PC-9 (cell line): ENCODE measurements around the gene PDE4B. TPM values are rescaled to one million over a fixed set of nuclear protein-coding genes. Genes with fewer than 3 reads are reported as not detected.

Source experiments
- Bru-seq: library from RNA; stranded (reverse); fragments of 400-500 nt; gene quantifications from one replicate; lab custom pipeline; 2021; lab: Mats Ljungman, UMichigan
- BruChase-seq, 2 experiments: library from RNA; stranded (reverse); fragments of 400-500 nt; gene quantifications; one replicate each; lab custom pipeline; 2021; lab: Mats Ljungman, UMichigan
- BruUV-seq: library from RNA; stranded (reverse); fragments of 400-500 nt; replicated peaks from 2 replicates; lab custom pipeline; 2021; lab: Mats Ljungman, UMichigan
- CTCF ChIA-PET: fragments of 300-600 bp; sonication (Branson Sonifier 250); formaldehyde crosslinking; loops from one replicate; lab custom pipeline; 2022; ENCODE audit warnings: antibody characterized with exemption; lab: Charles Lee
- POLR2A ChIA-PET: fragments of 300-600 bp; sonication (Branson Sonifier 250); formaldehyde crosslinking; loops from one replicate; lab custom pipeline; 2022; ENCODE audit warnings: antibody characterized with exemption; ENCODE audit not compliant: unreplicated experiment; lab: Charles Lee
- DNase-seq, 2 experiments: peaks; one replicate each; pipeline versions ENCODE4 v3.0.0 to v3.0.0-alpha.2; 2015 to 2022; ENCODE audit warnings: mixed read lengths in 1 of 2
- H2AFZ ChIP-seq: fragments of 200-600 bp; sonication (generic); 2 replicates; pipeline ENCODE4 v1.8.1; 2017; ENCODE audit warnings: antibody characterized with exemption
- H3F3A ChIP-seq: fragments of 200-600 bp; sonication (generic); 2 replicates; pipeline ENCODE4 v1.8.1; 2017; ENCODE audit warnings: antibody characterized with exemption, mild to moderate bottlenecking, low read depth; ENCODE audit not compliant: insufficient read depth
- H3K27ac ChIP-seq: fragments of 200-600 bp; sonication (generic); 2 replicates; pipeline ENCODE4 v1.6.1; 2016; ENCODE audit warnings: mixed run types
- H3K27me3 ChIP-seq: fragments of 200-600 bp; sonication (generic); 2 replicates; pipeline ENCODE4 v1.6.1; 2016; ENCODE audit warnings: low read depth, mixed run types; ENCODE audit not compliant: insufficient read depth
- H3K36me3 ChIP-seq: fragments of 200-600 bp; sonication (generic); 2 replicates; pipeline ENCODE4 v1.6.1; 2016; ENCODE audit warnings: low read depth, mixed run types
- H3K4me1 ChIP-seq: fragments of 200-600 bp; sonication (generic); replicated peaks from 2 replicates; pipeline ENCODE4 v1.6.1; 2016; ENCODE audit warnings: mixed run types; ENCODE audit not compliant: insufficient read depth
- H3K4me2 ChIP-seq: fragments of 200-600 bp; sonication (generic); 2 replicates; pipeline ENCODE4 v1.6.1; 2017; ENCODE audit warnings: mixed run types
- H3K4me3 ChIP-seq: fragments of 200-600 bp; sonication (generic); 2 replicates; pipeline ENCODE4 v1.6.1; 2016; ENCODE audit warnings: mixed run types
- H3K79me2 ChIP-seq: fragments of 200-600 bp; sonication (generic); 2 replicates; pipeline ENCODE4 v1.6.1; 2017; ENCODE audit warnings: low read depth, mixed run types
- H3K9me2 ChIP-seq: fragments of 200-600 bp; sonication (generic); 2 replicates; pipeline ENCODE4 v1.8.1; 2017; ENCODE audit warnings: mild to moderate bottlenecking; ENCODE audit not compliant: insufficient read depth
- H3K9me3 ChIP-seq: fragments of 200-600 bp; sonication (generic); 2 replicates; pipeline ENCODE4 v1.8.1; 2016; ENCODE audit warnings: low read depth; ENCODE audit not compliant: insufficient read depth
- H4K20me1 ChIP-seq: fragments of 200-600 bp; sonication (generic); 2 replicates; pipeline ENCODE4 v1.8.1; 2017; ENCODE audit not compliant: insufficient read depth
- CTCF ChIP-seq: fragments of 200-600 bp; sonication (generic); conservative IDR thresholded peaks from 2 replicates; pipeline ENCODE4 v1.6.1; 2017; ENCODE audit warnings: mixed run types, antibody characterized with exemption, mild to moderate bottlenecking, moderate library complexity
- EZH2 ChIP-seq: fragments of 200-600 bp; sonication (generic); IDR thresholded peaks from 2 replicates; pipeline ENCODE4 v1.8.0; 2017; ENCODE audit warnings: antibody characterized with exemption, low read depth
- intact Hi-C: fragments of 100-400 bp; cut with micrococcal nuclease; formaldehyde crosslinking; loops from one replicate; pipeline ENCODE4 v1.10.0; 2022; ENCODE audit not compliant: unreplicated experiment
- long read RNA-seq: library from polyadenylated mRNA; stranded (forward); transcript quantifications from one replicate; pipeline ENCODE4 v2.0.0, GENCODE V29; 2022
- total RNA-seq: library from RNA; stranded (reverse); gene quantifications from 2 replicates; pipeline ENCODE4 v1.2.3, GENCODE V29; 2021

Gene PDE4B
- total RNA-seq (1.2 and 1.3 TPM in 2 replicates), Bru-seq, nascent RNA (percentile 22 among the genes with signal in this experiment), BruChase-seq, experiment 1, labeled RNA remaining after a 2-hour chase (percentile 15 among the genes with signal in this experiment), BruChase-seq, experiment 2, labeled RNA remaining after a 6-hour chase (percentile 10 among the genes with signal in this experiment)
- long read RNA-seq, partial matches to known transcripts, result 1 of 3 reads
- long read RNA-seq, other reads (novel, unspliced or antisense), result 0 of 3 reads

- no peak within 1 kb of the TSS for H3K27ac ChIP-seq
- no peaks in the 10 kb centered on the region for H4K20me1 ChIP-seq
- no peaks in the 10 kb centered on the region for H3K9me2 ChIP-seq
- no peaks in the 10 kb centered on the region for H3K9me3 ChIP-seq
- no peak for DNase-seq
- TF ChIP-seq CTCF, result no peak
- no peak for TF ChIP-seq EZH2
- intact Hi-C loops, result no loop called here
- no peaks in the 10 kb centered on the region for H3K4me1 ChIP-seq
- BruUV-seq, result no TSS peak
- ChIA-PET CTCF (no interaction called here), POLR2A (no interaction called here)
- no peaks in the 10 kb centered on the region for H3K27me3 ChIP-seq
- no peaks in the 10 kb centered on the region for H3F3A ChIP-seq
- no peaks in the 10 kb centered on the region for H3K36me3 ChIP-seq
- H3K4me2 ChIP-seq, result no peak within 1 kb of the TSS
- H3K4me3 ChIP-seq, result no peak within 1 kb of the TSS
- no peaks in the 10 kb centered on the region for H3K79me2 ChIP-seq
- no peak within 1 kb of the TSS for H2AFZ ChIP-seq
Observed at GRCh38 chr1:65792669-65793358, at the start of gene PDE4B. Gene PDE4B, plus strand, starts transcription at chr1:65792895.

- Histone ChIP-seq H3K27me3 (no peaks in the 10 kb centered on the region), H3F3A (no peaks in the 10 kb centered on the region), H3K9me3 (peaks cover 5% of the 10 kb centered on the region; the same call in 1 of the 2 replicates), H3K79me2 (no peaks in the 10 kb centered on the region), H3K4me3 (no peak overlapping the region), H3K9me2 (no peaks in the 10 kb centered on the region), H4K20me1 (no peaks in the 10 kb centered on the region), H3K27ac (no peak overlapping the region), H2AFZ (no peak overlapping the region), H3K4me1 (no peaks in the 10 kb centered on the region), H3K4me2 (no peak overlapping the region), H3K36me3 (no peaks in the 10 kb centered on the region)
- intact Hi-C loops, result no loop called here
- ChIA-PET CTCF (no interaction called here), POLR2A (no interaction called here)
- TF ChIP-seq EZH2 (no peak), CTCF (no peak)
- BruUV-seq, result no TSS peak
- no peak for DNase-seq
Observed at GRCh38 chr1:65744731-65745130, 48.0 kb upstream of the PDE4B start.

- DNase-seq, result no peak
- Histone ChIP-seq H3K9me3 (no peaks in the 10 kb centered on the region), H3K9me2 (no peaks in the 10 kb centered on the region), H3K27me3 (no peaks in the 10 kb centered on the region), H3F3A (no peaks in the 10 kb centered on the region), H3K36me3 (no peaks in the 10 kb centered on the region), H3K27ac (no peak overlapping the region), H2AFZ (no peak overlapping the region), H3K4me2 (no peak overlapping the region), H4K20me1 (no peaks in the 10 kb centered on the region), H3K4me3 (no peak overlapping the region), H3K79me2 (no peaks in the 10 kb centered on the region), H3K4me1 (no peaks in the 10 kb centered on the region)
- BruUV-seq, result no TSS peak
- intact Hi-C loops, result no loop called here
- POLR2A ChIA-PET, result no interaction called here
- TF ChIP-seq EZH2, result no peak
- TF ChIP-seq CTCF, result no peak
- CTCF ChIA-PET, result no interaction called here
Observed at GRCh38 chr1:65751961-65752360, 40.7 kb upstream of the PDE4B start.
